D721Med (cell line): ENCODE measurements around the gene FYB2.

Experiments
- DNase-seq: peaks from one replicate; pipeline ENCODE4 v3.0.0; 2011; ENCODE audit warnings: low spot score; ENCODE audit not compliant: insufficient read length
- FAIRE-seq: peaks from 2 replicates; lab custom pipeline; 2011; peaks lifted over from hg19 to GRCh38; lab: Jason Lieb, UNC
- TF ChIP-seq, protein P1 (sequence below): IDR thresholded peaks from 2 replicates; pipeline ENCODE4 v1.5.1; 2012; ENCODE audit warnings: mild to moderate bottlenecking, control low read depth; ENCODE audit not compliant: insufficient read depth; ENCODE audit errors: missing control alignments

Gene FYB2

DNA sequence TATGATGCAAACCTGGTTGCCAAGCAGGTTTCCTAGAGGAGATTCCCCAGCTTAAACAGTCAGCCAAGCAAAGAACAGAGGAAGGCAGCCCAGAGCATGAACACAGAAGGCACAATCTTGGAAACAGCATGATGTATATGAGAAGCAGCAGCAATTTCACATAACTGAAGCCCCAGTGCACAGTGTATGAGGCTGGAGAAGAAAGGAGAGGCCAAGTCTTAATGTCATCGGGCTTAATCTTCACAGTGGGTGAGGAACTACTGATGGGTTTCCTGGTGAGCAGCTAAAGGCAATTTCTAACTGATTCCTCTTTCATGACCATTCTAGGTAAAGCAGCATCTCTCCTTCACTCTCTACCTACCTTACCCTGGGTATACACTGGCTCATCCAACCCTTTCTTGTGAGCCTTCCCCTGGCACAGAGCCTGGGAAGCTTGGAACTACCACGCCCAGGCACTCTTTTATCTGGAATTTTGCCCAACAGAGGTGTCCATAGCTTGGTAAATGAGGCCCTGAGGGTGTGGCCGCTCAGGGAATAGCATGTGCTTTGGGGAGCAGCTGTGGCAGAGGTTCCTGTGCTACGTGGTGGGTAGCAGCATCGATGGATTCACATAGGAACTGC lies 22.0 kb downstream of the FYB2 start:
- no peak for FAIRE-seq
- TF ChIP-seq, protein P1, sequence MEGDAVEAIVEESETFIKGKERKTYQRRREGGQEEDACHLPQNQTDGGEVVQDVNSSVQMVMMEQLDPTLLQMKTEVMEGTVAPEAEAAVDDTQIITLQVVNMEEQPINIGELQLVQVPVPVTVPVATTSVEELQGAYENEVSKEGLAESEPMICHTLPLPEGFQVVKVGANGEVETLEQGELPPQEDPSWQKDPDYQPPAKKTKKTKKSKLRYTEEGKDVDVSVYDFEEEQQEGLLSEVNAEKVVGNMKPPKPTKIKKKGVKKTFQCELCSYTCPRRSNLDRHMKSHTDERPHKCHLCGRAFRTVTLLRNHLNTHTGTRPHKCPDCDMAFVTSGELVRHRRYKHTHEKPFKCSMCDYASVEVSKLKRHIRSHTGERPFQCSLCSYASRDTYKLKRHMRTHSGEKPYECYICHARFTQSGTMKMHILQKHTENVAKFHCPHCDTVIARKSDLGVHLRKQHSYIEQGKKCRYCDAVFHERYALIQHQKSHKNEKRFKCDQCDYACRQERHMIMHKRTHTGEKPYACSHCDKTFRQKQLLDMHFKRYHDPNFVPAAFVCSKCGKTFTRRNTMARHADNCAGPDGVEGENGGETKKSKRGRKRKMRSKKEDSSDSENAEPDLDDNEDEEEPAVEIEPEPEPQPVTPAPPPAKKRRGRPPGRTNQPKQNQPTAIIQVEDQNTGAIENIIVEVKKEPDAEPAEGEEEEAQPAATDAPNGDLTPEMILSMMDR: no peak
- no peak for DNase-seq

DNA sequence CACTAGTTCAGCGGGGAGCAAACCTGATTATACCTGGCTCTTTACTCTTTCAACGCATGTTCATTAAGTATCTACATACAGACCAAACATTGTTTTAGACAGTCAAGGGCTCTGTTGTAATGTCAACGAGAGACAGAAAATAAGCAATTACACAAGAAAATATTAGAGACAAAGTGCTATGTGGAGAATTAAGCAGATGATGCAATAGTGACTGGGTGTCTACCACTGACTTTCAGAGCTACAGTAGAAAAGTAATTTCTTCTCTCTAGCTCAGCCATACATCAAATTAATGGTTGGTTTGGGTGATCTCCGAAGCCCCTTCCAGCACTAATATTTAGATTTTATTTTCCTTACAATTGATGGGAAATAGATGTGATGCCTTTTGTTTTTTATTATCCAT lies 23.3 kb downstream of the FYB2 start:
- no peak for FAIRE-seq
- TF ChIP-seq, protein P1: no peak
- no peak for DNase-seq

DNA sequence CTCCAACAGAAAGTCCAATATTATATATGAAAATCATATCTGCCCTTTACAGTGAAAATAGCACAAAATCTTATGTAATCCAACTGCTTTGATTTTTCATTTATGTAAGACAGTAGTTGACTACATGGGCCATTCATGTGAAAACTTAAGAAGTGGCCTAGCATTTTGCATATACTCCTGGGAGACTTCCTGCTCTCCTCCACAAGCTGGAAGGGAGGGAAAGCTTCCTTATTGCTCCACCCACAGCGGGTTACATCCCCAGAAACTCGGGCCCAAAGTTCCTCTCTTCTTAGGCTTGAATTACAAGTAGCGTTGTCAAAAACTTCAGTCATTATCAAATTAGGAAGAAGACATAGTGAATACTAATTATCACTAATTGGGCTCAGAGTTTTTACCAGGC lies 29.2 kb downstream of the FYB2 start:
- TF ChIP-seq, protein P1: no peak
- FAIRE-seq: no peak
- DNase-seq: no peak

DNA sequence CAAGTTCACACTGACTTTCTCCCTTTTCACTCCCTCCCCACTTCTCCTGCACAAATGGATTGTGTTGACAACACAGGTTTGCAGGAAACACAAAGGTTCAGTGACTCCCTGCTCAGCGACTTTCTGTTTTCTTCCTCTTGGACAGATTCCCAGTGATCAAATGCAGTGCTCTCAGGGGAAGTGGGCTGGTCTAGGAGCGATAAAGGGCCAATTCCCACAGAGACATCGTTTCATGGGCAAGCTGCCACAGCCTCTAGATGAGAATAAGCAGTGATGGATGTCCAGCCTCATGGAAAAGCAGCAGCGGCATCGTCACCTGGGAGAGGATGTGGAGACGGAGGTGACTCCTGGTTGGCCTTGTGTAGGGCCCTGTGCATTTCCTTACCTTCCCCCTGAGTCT lies 30.6 kb downstream of the FYB2 start:
- FAIRE-seq (no peak), DNase-seq (no peak)
- TF ChIP-seq, protein P1: no peak

DNA sequence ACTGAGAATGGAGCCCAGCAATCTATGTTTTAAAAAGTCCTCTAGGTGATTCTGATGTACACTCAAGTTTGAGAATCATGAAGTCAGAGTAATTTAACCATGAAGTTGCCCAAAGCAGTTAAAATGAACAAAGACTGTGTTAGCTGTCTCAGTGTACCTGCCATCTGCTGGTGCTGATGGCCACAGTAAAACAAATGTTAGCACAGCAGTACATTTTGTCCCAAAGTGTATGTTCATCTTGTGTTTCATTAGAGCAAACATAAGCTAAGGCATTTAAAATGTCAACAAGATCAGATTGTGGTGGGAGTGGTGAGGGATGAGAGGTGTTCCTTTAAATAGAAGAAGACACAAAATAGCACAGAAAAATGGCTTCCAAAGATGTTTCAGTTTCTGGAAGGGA lies 31.1 kb downstream of the FYB2 start:
- DNase-seq (no peak), FAIRE-seq (no peak)
- TF ChIP-seq, protein P1: no peak

DNA sequence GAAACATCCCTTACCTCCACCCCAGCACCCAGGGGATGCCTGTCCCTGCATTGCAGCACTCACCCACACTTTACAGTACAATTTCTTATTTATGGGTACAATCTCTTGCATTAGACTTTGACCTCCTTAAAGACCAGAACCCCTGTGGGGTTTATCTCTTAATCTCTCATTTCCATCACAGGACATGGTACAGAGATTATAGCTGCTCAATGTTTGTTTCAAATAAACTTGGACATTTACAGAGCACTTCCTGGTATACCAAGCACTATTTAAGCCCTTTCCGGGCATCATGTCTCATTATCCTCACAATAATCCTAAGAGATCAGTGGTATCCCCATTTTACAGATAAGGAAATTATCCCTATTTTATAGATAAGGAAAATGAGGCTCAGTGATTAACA lies 31.9 kb downstream of the FYB2 start:
- TF ChIP-seq, protein P1: no peak
- DNase-seq (no peak), FAIRE-seq (no peak)

DNA sequence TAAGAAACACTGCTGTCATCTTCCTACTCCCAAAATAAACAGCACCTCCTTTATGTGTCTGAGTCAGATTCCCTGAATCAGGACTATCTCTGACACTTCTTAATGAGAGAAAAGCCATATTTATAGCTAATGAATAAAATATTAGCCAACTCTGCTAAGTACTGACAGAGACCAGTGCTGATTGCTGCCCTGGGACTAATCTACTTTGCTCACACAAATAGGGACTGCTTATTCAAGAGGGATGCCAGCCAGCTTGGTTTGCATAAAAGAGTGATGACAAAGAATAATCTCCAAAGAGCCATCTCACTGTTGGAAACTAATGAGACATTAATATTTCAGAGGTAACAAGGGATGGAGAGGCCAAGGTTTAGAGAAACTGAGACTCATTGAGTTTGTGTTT lies 36.4 kb downstream of the FYB2 start:
- FAIRE-seq: no peak
- TF ChIP-seq, protein P1: no peak
- DNase-seq: no peak
